HG02623 (cell line): ENCODE results near the gene NR2C2.
A peak's percentile ranks its signal among the peaks of the same experiment; 100 is the strongest.
"Not testable (repeated sequence)": the region's sequence is repeated elsewhere in the genome, so short reads cannot be mapped to it uniquely, and the experiment has no call there.

Experiments used
- ATAC-seq: cut with Tn5 transposase; IDR thresholded peaks from one replicate; pipeline ENCODE4 v1.9.1; 2021; ENCODE audit warnings: moderate library complexity; ENCODE audit not compliant: unreplicated experiment

Gene NR2C2

GRCh38 chr3:14947100-14947885, at the start of gene NR2C2:
TSS of gene NR2C2 (plus strand) at chr3:14947583. CDS start at chr3:15003915, 56,332 bp downstream.
- ATAC-seq, result peak; percentile 51

GRCh38 chr3:14898929-14899328, 48.5 kb upstream of the NR2C2 start:
- ATAC-seq, result no peak

DNA sequence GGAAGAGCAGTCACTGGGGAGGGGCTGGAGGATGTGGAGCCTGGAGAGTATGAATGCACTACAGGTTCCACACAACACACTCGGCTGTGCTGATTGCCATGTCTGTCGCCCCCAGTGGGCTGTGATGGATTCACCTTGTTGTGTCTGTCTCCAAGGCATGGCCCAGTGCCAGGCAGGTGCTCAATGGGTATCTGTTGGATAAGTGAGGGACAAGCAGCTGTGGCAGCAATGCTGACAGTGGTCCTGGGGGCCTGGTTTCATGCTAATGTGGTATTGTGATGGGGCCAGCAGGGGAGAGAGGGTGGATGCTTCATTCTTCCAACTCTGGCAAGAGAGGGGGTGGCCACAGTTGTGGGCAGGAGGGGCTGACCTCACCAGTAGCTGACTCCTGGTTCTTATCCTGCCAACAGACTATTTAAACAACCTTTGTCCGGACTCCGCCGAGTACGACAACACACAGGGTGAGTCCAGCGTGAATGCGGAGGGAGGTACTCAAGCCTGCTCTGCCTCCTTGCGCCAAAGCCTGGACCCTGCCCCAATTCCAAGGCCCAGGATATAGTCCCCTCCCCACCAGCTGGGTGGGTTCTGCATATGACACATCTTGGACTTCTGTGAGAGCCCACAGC, 47.3 kb upstream of the NR2C2 start:
- ATAC-seq, result no peak

- ATAC-seq, result no peak
Observed at GRCh38 chr3:14900881-14901873, 46.2 kb upstream of the NR2C2 start.

GRCh38 chr3:14902719-14903118, 44.7 kb upstream of the NR2C2 start:
- ATAC-seq, result no peak

- ATAC-seq, result not testable (repeated sequence)
Observed at GRCh38 chr3:14903501-14903900, 43.9 kb upstream of the NR2C2 start.

GRCh38 chr3:14905055-14905657, 42.2 kb upstream of the NR2C2 start:
- ATAC-seq, result no peak

GRCh38 chr3:14906355-14906971, 40.9 kb upstream of the NR2C2 start:
- ATAC-seq, result no peak

GRCh38 chr3:14907043-14907966, 40.1 kb upstream of the NR2C2 start:
- ATAC-seq, result no peak

DNA sequence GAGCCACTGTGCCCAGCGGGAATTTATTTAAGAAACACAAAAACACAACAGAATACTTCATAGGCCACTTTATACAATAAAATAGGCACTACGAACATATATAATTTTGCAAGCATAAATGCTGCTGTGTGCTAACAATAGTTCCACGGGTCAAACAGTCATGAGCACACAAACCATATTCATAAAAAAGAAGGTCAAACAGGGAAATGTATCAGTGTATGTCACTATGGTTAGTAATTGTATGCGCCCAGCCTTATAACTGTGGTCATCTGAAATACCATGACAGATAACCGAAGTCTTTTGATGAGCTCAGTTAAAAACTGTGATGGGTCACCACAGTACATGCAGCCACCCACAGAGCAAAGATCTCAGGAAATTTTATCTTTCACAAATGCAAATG, 38.1 kb upstream of the NR2C2 start:
- no peak for ATAC-seq

- no peak for ATAC-seq
Observed at GRCh38 chr3:14911651-14912050, 35.7 kb upstream of the NR2C2 start.

DNA sequence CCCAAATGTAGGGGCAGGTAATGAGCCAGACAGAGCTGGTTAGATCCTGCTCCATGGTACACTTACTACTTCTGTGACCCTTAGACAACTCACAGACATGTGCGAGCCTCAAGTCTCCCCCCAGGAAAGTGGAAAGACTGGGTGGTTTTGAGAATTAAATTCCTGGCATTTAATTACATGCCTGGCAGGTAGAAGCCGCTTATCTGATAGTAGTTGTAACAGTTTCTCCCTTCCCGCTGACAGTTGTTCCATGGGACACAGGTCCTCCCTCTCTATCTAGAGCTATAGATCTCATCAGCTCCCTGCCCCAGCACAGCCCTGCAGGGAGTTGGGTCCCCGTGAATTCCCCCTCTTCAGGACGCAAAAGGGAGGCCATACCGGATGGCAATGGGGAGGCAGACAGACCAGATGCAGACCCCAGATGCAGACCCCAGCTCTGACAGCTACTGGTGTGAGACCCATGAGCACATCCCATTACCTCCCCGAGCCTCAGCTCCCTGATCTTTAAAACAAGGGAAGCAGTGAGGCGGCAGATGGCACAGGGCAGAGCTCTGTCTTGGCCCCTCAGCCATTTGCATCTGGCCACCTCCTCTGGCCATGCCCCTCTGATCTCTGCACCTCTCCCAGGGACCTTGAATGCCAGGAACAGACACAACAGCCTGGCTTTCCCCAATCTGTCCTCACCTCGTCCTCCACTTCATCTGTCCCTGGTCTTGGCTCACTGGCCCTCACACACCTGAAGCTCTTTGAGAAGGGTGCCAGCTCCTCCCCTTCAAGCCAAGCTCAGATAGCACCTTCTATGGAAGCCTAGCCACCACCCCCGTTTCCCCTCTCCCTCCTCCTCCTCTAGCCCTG, 34.1 kb upstream of the NR2C2 start:
- no peak for ATAC-seq

GRCh38 chr3:14913926-14914778, 33.2 kb upstream of the NR2C2 start:
- ATAC-seq, result no peak

DNA sequence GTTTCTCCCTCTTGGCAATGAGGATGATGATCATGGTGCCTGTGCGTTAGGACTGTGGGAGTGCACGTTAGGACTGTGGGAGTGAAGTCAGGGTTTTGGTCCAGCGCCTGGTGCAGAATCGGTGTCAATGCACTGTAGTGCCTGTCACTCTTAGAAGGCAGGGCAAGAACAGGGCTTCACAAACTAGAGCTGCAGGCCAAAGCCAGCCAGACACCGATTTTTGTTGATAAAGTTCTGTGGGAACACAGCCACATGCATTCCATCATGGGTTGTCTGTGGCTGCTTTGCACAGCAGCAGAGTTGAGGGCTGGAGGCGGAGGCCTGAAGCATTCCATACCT, 32.6 kb upstream of the NR2C2 start:
- ATAC-seq, result no peak

DNA sequence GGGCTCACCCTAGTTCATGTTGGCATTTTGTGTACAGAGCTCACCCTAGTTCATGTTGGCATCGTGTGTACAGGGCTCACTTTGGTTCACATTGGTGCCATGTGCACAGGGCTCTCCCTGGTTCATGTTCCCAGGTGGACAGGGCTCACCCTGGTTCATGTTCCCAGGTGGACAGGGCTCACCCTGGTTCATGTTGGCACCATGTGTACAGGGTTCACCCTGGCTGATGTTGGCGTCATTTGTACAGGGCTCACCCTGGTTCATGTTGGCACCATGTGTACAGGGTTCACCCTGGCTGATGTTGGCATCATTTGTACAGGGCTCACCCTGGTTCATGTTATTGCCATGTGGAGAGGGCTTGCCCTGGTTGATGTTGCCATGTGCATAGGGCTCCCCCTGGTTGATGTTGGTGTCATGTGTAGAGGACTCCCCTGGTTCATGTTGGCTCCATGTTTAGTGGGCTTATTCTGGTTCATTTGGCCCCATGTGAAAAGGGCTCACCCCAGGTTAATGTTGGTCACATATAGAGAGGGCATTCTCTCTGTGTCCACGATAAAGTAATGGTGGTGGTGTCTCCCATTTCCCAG, 31.7 kb upstream of the NR2C2 start:
- ATAC-seq, result no peak

DNA sequence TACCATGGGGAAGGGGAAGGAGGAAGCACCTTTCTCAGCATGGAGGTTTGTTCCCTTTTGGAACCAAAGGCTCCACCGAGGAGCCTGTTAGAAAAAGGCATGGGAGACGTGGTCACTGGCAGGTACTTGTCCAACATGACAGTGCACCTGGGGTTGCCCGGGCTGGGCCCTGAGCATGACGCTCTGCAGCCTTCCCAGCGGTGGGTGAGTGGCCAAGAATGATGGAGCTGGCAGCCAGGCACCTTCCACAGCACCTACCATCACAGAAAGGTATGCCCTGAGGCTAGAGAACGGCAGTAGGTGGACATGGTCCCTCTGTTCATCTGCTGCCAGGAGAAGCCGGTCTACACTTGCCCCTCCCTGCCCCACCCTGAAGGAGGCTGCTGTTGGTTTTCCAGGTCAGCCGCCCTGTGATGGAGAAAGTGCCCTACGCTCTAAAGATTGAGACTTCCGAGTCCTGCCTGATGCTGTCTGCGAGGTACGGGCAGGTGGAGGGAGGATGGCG, 29.0 kb upstream of the NR2C2 start:
- no peak for ATAC-seq

GRCh38 chr3:14920536-14920935, 26.8 kb upstream of the NR2C2 start:
- ATAC-seq, result no peak
